ENCODE data around the gene NIPBL. TPM values are rescaled to one million over a fixed set of nuclear protein-coding genes. Genes with fewer than 3 reads are reported as not detected.
A peak's percentile ranks its signal among the peaks of the same experiment; 100 is the strongest.

NIPBL gene
- total and polyA plus RNA-seq, 10 of the 15 experiments (the other 5 are each of a cell fraction or from before 2014, with no cell fraction given), result 10.4 to 50.4 (median 20.2) TPM

DNA sequence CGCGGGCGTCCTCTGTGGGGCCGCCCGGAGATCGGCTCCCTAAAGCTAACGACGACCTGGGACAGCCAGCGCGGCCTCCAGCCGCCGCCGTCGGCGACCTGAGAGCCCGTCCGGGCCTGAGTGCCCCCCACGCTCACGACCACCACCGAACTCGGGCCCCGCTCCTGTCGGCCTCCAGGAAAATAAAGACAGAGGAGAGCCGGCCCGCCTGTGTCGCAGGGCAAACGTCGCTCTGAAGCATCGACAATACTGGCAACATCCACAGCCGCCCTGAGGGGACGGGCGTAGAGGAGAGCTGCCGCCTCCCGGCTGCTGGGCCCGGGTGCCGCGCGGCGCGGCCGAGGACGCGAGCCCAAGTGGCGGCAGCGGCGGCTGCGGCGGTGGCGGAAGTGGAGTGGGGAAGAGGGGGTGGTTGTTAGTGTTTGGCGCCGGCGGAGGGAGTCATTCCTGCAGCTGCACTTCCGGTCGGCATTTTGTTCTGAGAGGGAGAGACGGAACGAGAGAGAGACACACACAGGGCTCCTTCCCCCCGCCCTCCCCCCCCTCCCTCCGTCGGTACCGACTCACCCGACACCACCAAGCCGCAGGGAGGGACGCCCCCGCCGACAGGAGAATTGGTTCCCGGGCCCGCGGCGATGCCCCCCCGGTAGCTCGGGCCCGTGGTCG lies at the start of gene NIPBL (continued):
- TF ChIP-seq BHLHE40 (IDR thresholded peaks at IDR 0.05; ENCODE audit: borderline replicate concordance in 1 of 2, low read depth in 2 of 2, low read length in 1 of 2) (peak in 1 of 2 experiments; percentile 58; a peak in 1 of 4 replicates), SRF (IDR thresholded peaks at IDR 0.05; ENCODE audit: low read depth in 2 of 2, low read length in 2 of 2) (0 out of 4 replicates have a peak, but pooled peaks of 1 of the 2 experiments have one; percentile 51), RAD21 (IDR thresholded peaks at IDR 0.05; ENCODE audit: insufficient read depth, low read depth, low read length) (no peak), SUPT20H (IDR thresholded peaks at IDR 0.05; ENCODE audit: borderline replicate concordance, control insufficient read depth, low read depth, low read length) (no peak)
- TF ChIP-seq, protein P1, sequence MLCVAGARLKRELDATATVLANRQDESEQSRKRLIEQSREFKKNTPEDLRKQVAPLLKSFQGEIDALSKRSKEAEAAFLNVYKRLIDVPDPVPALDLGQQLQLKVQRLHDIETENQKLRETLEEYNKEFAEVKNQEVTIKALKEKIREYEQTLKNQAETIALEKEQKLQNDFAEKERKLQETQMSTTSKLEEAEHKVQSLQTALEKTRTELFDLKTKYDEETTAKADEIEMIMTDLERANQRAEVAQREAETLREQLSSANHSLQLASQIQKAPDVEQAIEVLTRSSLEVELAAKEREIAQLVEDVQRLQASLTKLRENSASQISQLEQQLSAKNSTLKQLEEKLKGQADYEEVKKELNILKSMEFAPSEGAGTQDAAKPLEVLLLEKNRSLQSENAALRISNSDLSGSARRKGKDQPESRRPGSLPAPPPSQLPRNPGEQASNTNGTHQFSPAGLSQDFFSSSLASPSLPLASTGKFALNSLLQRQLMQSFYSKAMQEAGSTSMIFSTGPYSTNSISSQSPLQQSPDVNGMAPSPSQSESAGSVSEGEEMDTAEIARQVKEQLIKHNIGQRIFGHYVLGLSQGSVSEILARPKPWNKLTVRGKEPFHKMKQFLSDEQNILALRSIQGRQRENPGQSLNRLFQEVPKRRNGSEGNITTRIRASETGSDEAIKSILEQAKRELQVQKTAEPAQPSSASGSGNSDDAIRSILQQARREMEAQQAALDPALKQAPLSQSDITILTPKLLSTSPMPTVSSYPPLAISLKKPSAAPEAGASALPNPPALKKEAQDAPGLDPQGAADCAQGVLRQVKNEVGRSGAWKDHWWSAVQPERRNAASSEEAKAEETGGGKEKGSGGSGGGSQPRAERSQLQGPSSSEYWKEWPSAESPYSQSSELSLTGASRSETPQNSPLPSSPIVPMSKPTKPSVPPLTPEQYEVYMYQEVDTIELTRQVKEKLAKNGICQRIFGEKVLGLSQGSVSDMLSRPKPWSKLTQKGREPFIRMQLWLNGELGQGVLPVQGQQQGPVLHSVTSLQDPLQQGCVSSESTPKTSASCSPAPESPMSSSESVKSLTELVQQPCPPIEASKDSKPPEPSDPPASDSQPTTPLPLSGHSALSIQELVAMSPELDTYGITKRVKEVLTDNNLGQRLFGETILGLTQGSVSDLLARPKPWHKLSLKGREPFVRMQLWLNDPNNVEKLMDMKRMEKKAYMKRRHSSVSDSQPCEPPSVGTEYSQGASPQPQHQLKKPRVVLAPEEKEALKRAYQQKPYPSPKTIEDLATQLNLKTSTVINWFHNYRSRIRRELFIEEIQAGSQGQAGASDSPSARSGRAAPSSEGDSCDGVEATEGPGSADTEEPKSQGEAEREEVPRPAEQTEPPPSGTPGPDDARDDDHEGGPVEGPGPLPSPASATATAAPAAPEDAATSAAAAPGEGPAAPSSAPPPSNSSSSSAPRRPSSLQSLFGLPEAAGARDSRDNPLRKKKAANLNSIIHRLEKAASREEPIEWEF (IDR thresholded peaks at IDR 0.05; ENCODE audit: insufficient replicate concordance, low read depth, low read length), result no peak

GRCh38 chr5:36832274-36832673 lies 44.3 kb upstream of the NIPBL start:
- Histone ChIP-seq H3K79me2 (ENCODE audit: control insufficient read depth, insufficient read depth, low read length) (no peaks in the 10 kb centered on the region), H3K27me3 (replicated peaks in 1 of 2; ENCODE audit: control insufficient read depth in 2 of 2, insufficient read depth in 2 of 2, low read length in 1 of 2) (no peaks in the 10 kb centered on the region; a peak in 1 of 4 replicates), H4K20me1 (ENCODE audit: control insufficient read depth, insufficient read depth) (no peaks in the 10 kb centered on the region), H3K4me3 (no peak overlapping the region), H3K4me2 (ENCODE audit: control insufficient read depth, insufficient read depth) (no peak overlapping the region), H3K9ac (ENCODE audit: control insufficient read depth, insufficient read depth, low read length) (no peak overlapping the region), H3K4me1 (ENCODE audit: control insufficient read depth, insufficient read depth, low read length) (no peaks in the 10 kb centered on the region), H2AFZ (ENCODE audit: control insufficient read depth, low read depth, low read length) (no peak overlapping the region), H3K36me3 (ENCODE audit: control insufficient read depth in 2 of 2, insufficient read depth in 2 of 2, low read length in 1 of 2) (no peaks in the 10 kb centered on the region), H3K9me3 (replicated peaks; ENCODE audit: control insufficient read depth, insufficient read depth, low read length) (no peaks in the 10 kb centered on the region), H3K27ac (ENCODE audit: control insufficient read depth, insufficient read depth) (no peak overlapping the region)
- 25% methylated on average over 2 of the region's 2 CpGs for WGBS (ENCODE audit: insufficient coverage, insufficient replicate concordance, low lambda C conversion rate, missing lambda C conversion rate)
- ChIA-PET CTCF (no interaction called here), RAD21 (ENCODE audit: unreplicated experiment) (no interaction called here), POLR2A (no interaction called here), SMC1A (ENCODE audit: uncharacterized antibody, unreplicated experiment) (no interaction called here)
- intact Hi-C loops (cut with micrococcal nuclease; ENCODE audit: unreplicated experiment) (no loop called here), in situ Hi-C loops (cut with MboI) (no loop called here)
- ATAC-seq (no peak), FAIRE-seq (no peak), DNase-seq (ENCODE audit: low read depth, low spot score) (no peak)
- no TSS peak for BruUV-seq (replicated peaks)
- TF ChIP-seq CHD2 (IDR thresholded peaks at IDR 0.05; ENCODE audit: borderline replicate concordance, low read depth, low read length) (no peak), ELK1 (IDR thresholded peaks at IDR 0.05; ENCODE audit: low read depth, low read length) (no peak), REST (IDR thresholded peaks at IDR 0.05; ENCODE audit: low read depth, low read length) (no peak), IKZF1 (conservative IDR thresholded peaks at IDR 0.05) (no peak), ZBED1 (IDR thresholded peaks at IDR 0.05; ENCODE audit: borderline replicate concordance) (no peak), SMAD5 (IDR thresholded peaks at IDR 0.05; ENCODE audit: low read depth) (no peak)
